GM13977 (cell line): Measurements from ENCODE around the gene CDC27.
"Not testable (repeated sequence)": the region's sequence is repeated elsewhere in the genome, so short reads cannot be mapped to it uniquely, and the experiment has no call there.

Source experiments
- DNase-seq: peaks from one replicate; pipeline ENCODE4 v3.0.0; 2012; ENCODE audit warnings: low spot score
- in situ Hi-C: fragments of 300-500 bp; cut with MboI; formaldehyde crosslinking; loops from one replicate; pipeline ENCODE4 v1.12.0; 2022; ENCODE audit warnings: low sequenced_read_pairs, low pct_unique_long_range_greater_than_20kb, mixed read lengths, inconsistent platforms; ENCODE audit not compliant: unreplicated experiment
- TF ChIP-seq, protein P1 (sequence below): IDR thresholded peaks from 2 replicates; pipeline ENCODE4 v1.5.1; 2012; ENCODE audit warnings: mild to moderate bottlenecking, control low read depth; ENCODE audit not compliant: insufficient read depth; ENCODE audit errors: extremely low read depth, missing control alignments

The CDC27 gene

GRCh38 chr17:47159315-47159714 is 29.8 kb downstream of the CDC27 start:
- no peak for DNase-seq
- TF ChIP-seq, protein P1, sequence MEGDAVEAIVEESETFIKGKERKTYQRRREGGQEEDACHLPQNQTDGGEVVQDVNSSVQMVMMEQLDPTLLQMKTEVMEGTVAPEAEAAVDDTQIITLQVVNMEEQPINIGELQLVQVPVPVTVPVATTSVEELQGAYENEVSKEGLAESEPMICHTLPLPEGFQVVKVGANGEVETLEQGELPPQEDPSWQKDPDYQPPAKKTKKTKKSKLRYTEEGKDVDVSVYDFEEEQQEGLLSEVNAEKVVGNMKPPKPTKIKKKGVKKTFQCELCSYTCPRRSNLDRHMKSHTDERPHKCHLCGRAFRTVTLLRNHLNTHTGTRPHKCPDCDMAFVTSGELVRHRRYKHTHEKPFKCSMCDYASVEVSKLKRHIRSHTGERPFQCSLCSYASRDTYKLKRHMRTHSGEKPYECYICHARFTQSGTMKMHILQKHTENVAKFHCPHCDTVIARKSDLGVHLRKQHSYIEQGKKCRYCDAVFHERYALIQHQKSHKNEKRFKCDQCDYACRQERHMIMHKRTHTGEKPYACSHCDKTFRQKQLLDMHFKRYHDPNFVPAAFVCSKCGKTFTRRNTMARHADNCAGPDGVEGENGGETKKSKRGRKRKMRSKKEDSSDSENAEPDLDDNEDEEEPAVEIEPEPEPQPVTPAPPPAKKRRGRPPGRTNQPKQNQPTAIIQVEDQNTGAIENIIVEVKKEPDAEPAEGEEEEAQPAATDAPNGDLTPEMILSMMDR, result no peak
- in situ Hi-C loops, result no loop called here

GRCh38 chr17:47145351-47145750 is 43.7 kb downstream of the CDC27 start:
- TF ChIP-seq, protein P1, result no peak
- in situ Hi-C loops, result no loop called here
- no peak for DNase-seq

- DNase-seq, result no peak
- in situ Hi-C loops, result no loop called here
- TF ChIP-seq, protein P1, result no peak
These were observed 53.9 kb downstream of the CDC27 start for GRCh38 chr17:47135235-47135634.

- in situ Hi-C loops, result not testable (repeated sequence)
These were observed 54.7 kb downstream of the CDC27 start for GRCh38 chr17:47134354-47134753.

DNA sequence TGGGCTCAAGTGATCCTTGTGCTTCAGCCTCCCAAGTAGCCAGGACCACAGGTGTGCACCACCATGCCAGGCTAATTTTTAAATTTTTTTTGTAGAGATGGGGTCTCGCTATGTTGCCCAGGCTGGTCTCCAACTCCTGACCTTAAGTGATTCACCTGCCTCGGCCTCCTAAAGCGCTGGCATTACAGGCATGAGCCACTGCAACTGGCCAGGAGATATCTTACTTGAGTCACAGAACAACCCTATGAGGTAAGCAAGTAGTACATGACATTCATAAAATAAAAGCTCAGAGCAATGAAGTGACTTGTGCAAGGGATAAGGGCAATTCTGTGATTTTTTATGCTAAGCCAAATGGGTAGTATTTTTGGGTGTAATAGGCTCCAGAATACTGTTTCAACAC is 57.3 kb downstream of the CDC27 start:
- DNase-seq, result no peak
- in situ Hi-C loops, result no loop called here
- TF ChIP-seq, protein P1, result no peak

More at GRCh38 chr17:47134354-47134753, 54.7 kb downstream of the CDC27 start:
- not testable (repeated sequence) for DNase-seq

GRCh38 chr17:47126835-47127234 is 62.3 kb downstream of the CDC27 start:
- in situ Hi-C loops, DNase-seq: not testable (repeated sequence)

GRCh38 chr17:47123262-47123661 is 65.8 kb downstream of the CDC27 start:
- DNase-seq, result not testable (repeated sequence)

DNA sequence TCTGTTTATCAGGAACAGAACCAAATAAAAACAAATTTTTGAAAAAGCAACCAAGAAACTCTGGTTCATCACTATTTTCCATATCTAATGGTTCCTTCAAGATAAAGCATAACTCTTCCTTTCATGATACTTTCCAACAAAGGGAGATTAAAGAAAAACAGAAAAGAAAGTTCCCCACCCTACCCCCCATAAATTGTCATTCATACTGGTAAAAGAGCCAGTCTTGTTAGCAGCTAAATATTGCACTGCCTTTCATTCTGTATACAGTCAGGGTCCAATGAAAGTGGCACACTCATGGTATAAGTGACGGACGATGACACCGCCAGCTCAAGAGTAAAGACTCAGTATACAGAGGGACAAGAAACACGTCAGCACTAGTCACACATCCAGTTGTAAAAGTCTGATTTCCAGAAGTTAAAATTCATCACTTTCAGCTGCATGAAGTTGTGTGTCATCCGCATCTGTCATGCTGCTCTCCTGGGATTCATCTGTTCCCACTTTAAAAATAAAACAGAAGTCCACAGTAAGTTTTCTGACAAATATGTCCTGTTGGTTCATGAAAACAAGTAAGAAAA is 68.5 kb downstream of the CDC27 start:
- TF ChIP-seq, protein P1, result no peak
- no peak for DNase-seq
- in situ Hi-C loops, result no loop called here

More at GRCh38 chr17:47123262-47123661, 65.8 kb downstream of the CDC27 start:
- in situ Hi-C loops, result not testable (repeated sequence)
